LNCAP (cell line): ENCODE results near the gene PXDC1.

Experiments
- CTCF ChIP-seq: fragments of 450-650 bp; IDR thresholded peaks from 2 replicates; pipeline ENCODE4 v1.5.1; 2017; ENCODE audit warnings: mild to moderate bottlenecking

Gene PXDC1

GRCh38 chr6:3724451-3725144, 26.9 kb downstream of the PXDC1 start:
- TF ChIP-seq CTCF: no peak

DNA sequence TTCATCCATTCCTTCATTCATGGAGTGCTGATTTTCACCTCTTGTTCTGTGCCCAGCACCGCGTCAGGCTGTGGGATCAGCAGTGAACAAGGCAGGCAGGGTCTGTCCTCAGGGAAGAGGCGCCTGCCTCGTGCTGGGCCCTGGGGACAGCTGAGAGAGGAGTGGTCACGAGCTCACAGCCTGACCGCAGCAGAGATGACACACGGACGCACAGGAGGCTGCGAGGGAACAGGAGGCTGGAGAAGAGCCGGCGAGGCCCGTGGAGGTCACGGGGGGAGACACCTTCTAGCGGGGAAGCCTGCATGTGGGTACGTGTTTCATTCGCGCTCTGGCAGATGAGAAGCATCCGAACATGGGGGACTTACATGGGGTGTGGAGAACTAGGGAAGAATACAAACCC, 27.5 kb downstream of the PXDC1 start:
- TF ChIP-seq CTCF: no peak

GRCh38 chr6:3723251-3723650, 28.3 kb downstream of the PXDC1 start:
- TF ChIP-seq CTCF: no peak

DNA sequence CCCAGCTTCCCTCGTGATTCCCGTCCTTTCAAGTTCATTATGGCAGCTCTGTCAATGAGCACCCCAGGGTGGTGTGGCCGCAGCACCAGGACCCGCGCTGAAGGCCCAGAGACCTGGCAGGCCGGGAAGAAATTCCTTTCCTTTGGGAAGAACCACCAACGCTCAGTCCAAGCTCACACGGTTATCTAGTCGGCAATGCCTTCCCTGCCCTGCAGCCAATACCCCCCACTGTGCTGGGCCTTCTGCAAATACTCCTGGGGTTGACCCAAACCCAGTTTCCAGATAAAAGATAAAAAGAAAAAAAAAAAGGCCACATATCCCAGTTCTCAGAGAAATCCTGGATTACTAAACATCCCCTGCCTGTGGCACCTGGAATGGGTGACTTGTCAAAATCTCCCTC, 28.7 kb downstream of the PXDC1 start:
- TF ChIP-seq CTCF: no peak

- no peak for TF ChIP-seq CTCF
Measured at GRCh38 chr6:3721810-3722621, 29.5 kb downstream of the PXDC1 start.

- TF ChIP-seq CTCF: no peak
Measured at GRCh38 chr6:3719462-3720308, 31.8 kb downstream of the PXDC1 start.

DNA sequence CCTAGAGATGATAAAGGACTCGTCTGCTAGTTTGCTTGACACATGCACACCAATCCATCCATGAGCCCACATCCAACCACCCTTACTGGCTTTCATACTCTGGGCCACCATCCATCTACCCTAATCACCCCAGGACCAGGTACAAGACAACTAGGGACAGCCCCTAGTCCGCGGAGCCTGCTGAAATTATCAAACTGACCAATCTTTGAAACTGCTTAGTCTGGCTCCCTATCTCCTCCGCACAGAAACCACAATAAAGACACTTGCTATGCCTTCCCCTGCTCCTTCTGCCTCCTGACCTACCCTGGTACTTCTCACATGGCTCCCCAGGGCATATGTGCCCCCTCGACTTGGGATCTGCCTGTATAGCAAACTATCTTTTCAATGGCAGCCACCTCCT, 33.1 kb downstream of the PXDC1 start:
- no peak for TF ChIP-seq CTCF
